ENCODE data around the gene MAIP1. TPM values are rescaled to one million over a fixed set of nuclear protein-coding genes. Genes with fewer than 3 reads are reported as not detected.

The MAIP1 gene, protein sequence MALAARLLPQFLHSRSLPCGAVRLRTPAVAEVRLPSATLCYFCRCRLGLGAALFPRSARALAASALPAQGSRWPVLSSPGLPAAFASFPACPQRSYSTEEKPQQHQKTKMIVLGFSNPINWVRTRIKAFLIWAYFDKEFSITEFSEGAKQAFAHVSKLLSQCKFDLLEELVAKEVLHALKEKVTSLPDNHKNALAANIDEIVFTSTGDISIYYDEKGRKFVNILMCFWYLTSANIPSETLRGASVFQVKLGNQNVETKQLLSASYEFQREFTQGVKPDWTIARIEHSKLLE
- total RNA-seq (2022) (17.7 and 24.1 TPM in 2 replicates), Bru-seq, nascent RNA (percentile 89 among the genes with signal in this experiment), BruChase-seq, experiment 1, labeled RNA remaining after a 6-hour chase (percentile 72 among the genes with signal in this experiment), BruChase-seq, experiment 2, labeled RNA remaining after a 2-hour chase (percentile 86 among the genes with signal in this experiment)
- long read RNA-seq, transcript MAIP1-202 (5 exons, 1,386 nt) = major isoform, 61 of 66 reads
- long read RNA-seq, partial matches to known transcripts = 2 of 66 reads
- long read RNA-seq, other reads (novel, unspliced or antisense) = 3 of 66 reads

DNA sequence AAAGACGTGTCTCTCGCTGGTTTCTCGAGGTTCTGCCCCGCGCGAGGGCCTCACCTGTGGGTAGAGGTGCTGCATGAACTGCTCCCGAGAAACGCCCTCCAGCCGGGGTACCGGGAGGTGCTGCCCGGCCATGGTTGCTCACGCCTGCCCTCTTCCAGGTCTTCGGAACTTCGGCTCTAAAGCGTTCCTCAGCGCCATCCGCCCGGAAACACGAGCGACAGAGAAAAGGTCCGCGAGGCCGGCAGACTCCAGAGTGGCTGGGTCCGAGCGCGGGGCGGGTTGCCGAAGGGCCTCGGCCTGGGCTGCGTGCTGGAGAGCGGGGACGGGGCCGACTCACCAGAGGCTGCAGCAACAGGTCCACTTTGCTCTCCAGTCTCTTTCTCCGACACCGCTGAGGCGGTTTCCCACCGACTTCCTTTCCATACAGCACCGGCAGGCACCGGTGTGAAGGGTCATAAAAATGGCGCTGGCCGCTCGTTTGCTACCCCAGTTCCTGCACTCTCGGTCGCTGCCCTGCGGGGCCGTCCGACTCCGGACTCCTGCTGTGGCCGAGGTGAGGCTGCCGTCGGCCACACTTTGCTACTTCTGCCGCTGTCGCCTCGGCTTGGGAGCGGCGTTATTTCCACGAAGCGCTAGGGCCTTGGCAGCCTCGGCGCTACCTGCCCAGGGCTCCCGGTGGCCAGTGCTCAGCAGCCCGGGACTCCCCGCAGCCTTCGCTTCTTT is at the start of gene MAIP1, which contains the start of gene TYW5:
Gene MAIP1 (plus strand): TSS at position 244 of the 723 bp plus-strand sequence. CDS start 217 bp downstream, at position 461.
Gene TYW5 (minus strand): TSS at position 153 of the 723 bp plus-strand sequence. CDS start 21 bp downstream, at position 132.
- H3K4me3 Mint-ChIP-seq (ENCODE audit: unreplicated experiment) = peak within 1 kb of the TSS; percentile 99
- H3K27ac Mint-ChIP-seq (ENCODE audit: low read depth, unreplicated experiment) = peak within 1 kb of the TSS; percentile 93
- peaks cover 33% of the 10 kb centered on the region for H3K36me3 Mint-ChIP-seq (ENCODE audit: insufficient read depth, unreplicated experiment)
- ChIA-PET CTCF (interaction anchor here (1.1 to 1.5 kb wide), 3 partner anchors 10 to 25 kb away, joined by 4 to 11 read pairs (median 5); no protein-coding TSS in a partner anchor), POLR2A (interaction anchor here (0.6 to 1.4 kb wide), 21 partner anchors 8 to 1540 kb away, joined by 3 to 9 read pairs (median 3); partner anchors contain the start of gene C2orf69)
- no peak for TF ChIP-seq CTCF (IDR thresholded peaks at IDR 0.05; ENCODE audit: unreplicated experiment)
- BruUV-seq (replicated peaks) = no TSS peak
- H3K27me3 Mint-ChIP-seq (ENCODE audit: insufficient read depth, unreplicated experiment) = no peaks in the 10 kb centered on the region
- peak; percentile 87 for DNase-seq (ENCODE audit: unreplicated experiment)
- no peaks in the 10 kb centered on the region for H3K9me3 Mint-ChIP-seq (ENCODE audit: unreplicated experiment)
- intact Hi-C loops (cut with micrococcal nuclease) = loop anchor here (2.0 kb wide), 1 partner anchor 45 kb away; the partner anchor contains the start of gene C2orf69
- H3K4me1 Mint-ChIP-seq (ENCODE audit: insufficient read depth, unreplicated experiment) = peaks cover 12% of the 10 kb centered on the region

GRCh38 chr2:199907008-199907714 is 48.2 kb upstream of the MAIP1 start:
- POLR2A ChIA-PET = no interaction called here
- Mint-ChIP-seq H3K9me3 (ENCODE audit: unreplicated experiment) (no peaks in the 10 kb centered on the region), H3K27ac (ENCODE audit: low read depth, unreplicated experiment) (no peak overlapping the region), H3K36me3 (ENCODE audit: insufficient read depth, unreplicated experiment) (no peaks in the 10 kb centered on the region), H3K27me3 (ENCODE audit: insufficient read depth, unreplicated experiment) (no peaks in the 10 kb centered on the region), H3K4me1 (ENCODE audit: insufficient read depth, unreplicated experiment) (peaks cover 10% of the 10 kb centered on the region), H3K4me3 (ENCODE audit: unreplicated experiment) (no peak overlapping the region)
- TF ChIP-seq CTCF (IDR thresholded peaks at IDR 0.05; ENCODE audit: unreplicated experiment) = no peak
- no TSS peak for BruUV-seq (replicated peaks)
- CTCF ChIA-PET = no interaction called here
- DNase-seq (ENCODE audit: unreplicated experiment) = no peak
- intact Hi-C loops (cut with micrococcal nuclease) = no loop called here

DNA sequence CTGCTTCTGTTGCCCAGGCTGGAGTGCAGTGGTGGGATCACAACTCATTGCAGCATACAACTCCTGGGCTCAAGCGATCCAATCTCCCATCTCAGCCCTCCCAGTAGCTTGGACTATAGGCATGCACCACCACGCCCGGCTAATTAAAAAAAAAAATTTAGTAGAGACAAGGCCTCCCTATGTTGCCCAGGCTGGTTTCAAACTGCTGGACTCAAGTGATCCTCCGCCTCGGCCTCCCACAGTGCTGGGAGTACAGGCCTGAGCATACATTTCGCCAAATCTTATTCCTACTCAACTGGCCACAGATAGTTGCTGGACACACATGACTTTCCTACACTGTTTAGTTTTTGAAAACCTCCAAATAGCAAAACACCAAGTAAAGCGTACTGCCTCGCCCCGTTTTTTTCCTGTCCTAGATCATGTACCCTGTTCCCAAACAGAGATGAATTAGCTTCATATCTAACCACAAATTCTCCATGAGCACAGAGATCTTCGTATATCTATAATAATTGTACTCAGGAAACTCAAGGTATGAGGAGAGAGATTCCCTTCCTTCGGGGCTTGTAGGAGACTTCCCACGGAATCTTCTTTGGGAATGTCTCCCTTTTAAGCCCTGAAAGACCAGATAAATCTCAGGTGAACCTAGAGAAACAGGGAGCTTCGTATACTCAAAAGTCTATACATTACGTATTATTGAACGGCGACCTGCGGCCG is 44.9 kb upstream of the MAIP1 start:
- BruUV-seq (replicated peaks) = TSS peak; percentile 75
- H3K9me3 Mint-ChIP-seq (ENCODE audit: unreplicated experiment) = no peaks in the 10 kb centered on the region

More for the DNA sequence above, 44.9 kb upstream of the MAIP1 start:
- H3K36me3 Mint-ChIP-seq (ENCODE audit: insufficient read depth, unreplicated experiment) = no peaks in the 10 kb centered on the region
- no peaks in the 10 kb centered on the region for H3K27me3 Mint-ChIP-seq (ENCODE audit: insufficient read depth, unreplicated experiment)
- DNase-seq (ENCODE audit: unreplicated experiment) = no peak
- CTCF ChIA-PET = interaction anchor here (0.7 kb wide), 1 partner anchor 29 kb away, joined by 3 read pairs; no protein-coding TSS in a partner anchor
- POLR2A ChIA-PET = interaction anchor here (0.7 to 2.7 kb wide), 7 partner anchors 9 to 451 kb away, joined by 3 to 8 read pairs (median 3); no protein-coding TSS in a partner anchor
- intact Hi-C loops (cut with micrococcal nuclease) = loop anchor here (2.0 kb wide), 1 partner anchor 44 kb away; the partner anchor contains the start of genes MAIP1 and TYW5
- H3K4me1 Mint-ChIP-seq (ENCODE audit: insufficient read depth, unreplicated experiment) = peaks cover 25% of the 10 kb centered on the region
- H3K4me3 Mint-ChIP-seq (ENCODE audit: unreplicated experiment) = peak overlapping the region; percentile 96
- TF ChIP-seq CTCF (IDR thresholded peaks at IDR 0.05; ENCODE audit: unreplicated experiment) = no peak
- peak overlapping the region; percentile 86 for H3K27ac Mint-ChIP-seq (ENCODE audit: low read depth, unreplicated experiment)
